HuH-7.5 (cell line): ENCODE measurements around the gene HDAC7.
A peak's percentile ranks its signal among the peaks of the same experiment; 100 is the strongest.

Experiments
- DNase-seq: peaks from one replicate; pipeline ENCODE4 v3.0.0; 2011; ENCODE audit warnings: low spot score

HDAC7 gene

GRCh38 chr12:47745485-47746041 lies 74.1 kb downstream of the HDAC7 start:
- DNase-seq, result no peak

- no peak for DNase-seq
Measured at GRCh38 chr12:47744778-47745436, 74.8 kb downstream of the HDAC7 start.

- peak; percentile 86 for DNase-seq
Measured at GRCh38 chr12:47744005-47744651, 75.6 kb downstream of the HDAC7 start.

- DNase-seq, result no peak
Measured at GRCh38 chr12:47743311-47743860, 76.3 kb downstream of the HDAC7 start.

- DNase-seq, result peak; percentile 67
Measured at GRCh38 chr12:47742253-47742825, 77.4 kb downstream of the HDAC7 start.

GRCh38 chr12:47741340-47741703 lies 78.4 kb downstream of the HDAC7 start:
- no peak for DNase-seq

- no peak for DNase-seq
Measured at GRCh38 chr12:47740606-47741339, 78.9 kb downstream of the HDAC7 start.

- DNase-seq, result no peak
Measured at GRCh38 chr12:47739979-47740378, 79.7 kb downstream of the HDAC7 start.

- no peak for DNase-seq
Measured at GRCh38 chr12:47739297-47739696, 80.4 kb downstream of the HDAC7 start.

- DNase-seq, result no peak
Measured at GRCh38 chr12:47737936-47738594, 81.6 kb downstream of the HDAC7 start.

GRCh38 chr12:47736877-47737676 lies 82.6 kb downstream of the HDAC7 start:
- no peak for DNase-seq

GRCh38 chr12:47736216-47736615 lies 83.5 kb downstream of the HDAC7 start:
- no peak for DNase-seq

- DNase-seq, result no peak
Measured at GRCh38 chr12:47735649-47736048, 84.1 kb downstream of the HDAC7 start.

- DNase-seq, result no peak
Measured at GRCh38 chr12:47734725-47735480, 84.8 kb downstream of the HDAC7 start.

- DNase-seq, result no peak
Measured at GRCh38 chr12:47733142-47733541, 86.6 kb downstream of the HDAC7 start.
